HEK293 (cell line): ENCODE results near the gene PKM.

Experiments used
- BCL11B ChIP-seq: fragments of 450-650 bp; formaldehyde crosslinking; IDR thresholded peaks from 2 replicates; pipeline ENCODE4 v1.5.1; 2016; ENCODE audit warnings: low read depth, missing biosample characterization, missing genetic modification characterization
- GLI4 ChIP-seq: fragments of 450-650 bp; formaldehyde crosslinking; IDR thresholded peaks from 2 replicates; pipeline ENCODE4 v1.5.1; 2016; ENCODE audit warnings: missing biosample characterization, missing genetic modification characterization
- KLF16 ChIP-seq: fragments of 450-650 bp; formaldehyde crosslinking; IDR thresholded peaks from 2 replicates; pipeline ENCODE4 v1.5.1; 2017; ENCODE audit warnings: missing biosample characterization, missing genetic modification characterization
- MEIS1 ChIP-seq: sonication (generic); formaldehyde crosslinking; IDR thresholded peaks from 2 replicates; pipeline ENCODE4 v1.8.1; 2022; ENCODE audit warnings: missing genetic modification reagents, mild to moderate bottlenecking, borderline replicate concordance
- OVOL3 ChIP-seq: fragments of 450-650 bp; formaldehyde crosslinking; IDR thresholded peaks from 2 replicates; pipeline ENCODE4 v1.5.1; 2016; ENCODE audit warnings: missing biosample characterization, missing genetic modification characterization
- SCRT2 ChIP-seq: fragments of 450-650 bp; formaldehyde crosslinking; IDR thresholded peaks from 2 replicates; pipeline ENCODE4 v1.5.1; 2016; ENCODE audit warnings: missing biosample characterization, missing genetic modification characterization
- SETDB1 ChIP-seq: IDR thresholded peaks from one replicate; pipeline ENCODE4 v1.6.1; 2017; ENCODE audit warnings: mild to moderate bottlenecking, low read length, moderate library complexity, mixed read lengths; ENCODE audit not compliant: insufficient read length
- TRIM28 ChIP-seq: IDR thresholded peaks from 2 replicates; pipeline ENCODE4 v1.6.1; 2011; ENCODE audit warnings: low read length, control low read depth, borderline replicate concordance
- WT1 ChIP-seq: fragments of 450-650 bp; formaldehyde crosslinking; IDR thresholded peaks from 2 replicates; pipeline ENCODE4 v1.5.1; 2016; ENCODE audit warnings: missing biosample characterization, missing genetic modification characterization
- ZBTB17 ChIP-seq: fragments of 450-650 bp; formaldehyde crosslinking; IDR thresholded peaks from 2 replicates; pipeline ENCODE4 v1.5.1; 2016; ENCODE audit warnings: missing biosample characterization, missing genetic modification characterization
- ZBTB48 ChIP-seq: fragments of 450-650 bp; formaldehyde crosslinking; IDR thresholded peaks from 2 replicates; pipeline ENCODE4 v1.5.1; 2016; ENCODE audit warnings: missing biosample characterization, missing genetic modification characterization
- ZBTB7A ChIP-seq: fragments of 450-650 bp; formaldehyde crosslinking; IDR thresholded peaks from 2 replicates; pipeline ENCODE4 v1.5.1; 2016; ENCODE audit warnings: low read depth, missing biosample characterization, missing genetic modification characterization
- ZEB2 ChIP-seq: fragments of 450-650 bp; formaldehyde crosslinking; IDR thresholded peaks from 2 replicates; pipeline ENCODE4 v1.5.1; 2016; ENCODE audit warnings: missing biosample characterization, missing genetic modification characterization
- ZFP69B ChIP-seq: fragments of 450-650 bp; formaldehyde crosslinking; IDR thresholded peaks from 2 replicates; pipeline ENCODE4 v1.5.1; 2016; ENCODE audit warnings: missing biosample characterization, missing genetic modification characterization
- ZNF157 ChIP-seq: fragments of 450-650 bp; formaldehyde crosslinking; IDR thresholded peaks from 2 replicates; pipeline ENCODE4 v1.5.1; 2016; ENCODE audit warnings: missing biosample characterization, missing genetic modification characterization
- ZNF169 ChIP-seq: fragments of 450-650 bp; formaldehyde crosslinking; IDR thresholded peaks from 2 replicates; pipeline ENCODE4 v1.5.1; 2016; ENCODE audit warnings: missing biosample characterization, missing genetic modification characterization
- ZNF274 ChIP-seq, 2 experiments: fragments of 200-500 bp in 1 of 2; fragments of 450-650 bp in 1 of 2; sonication (Bioruptor generic) in 1 of 2; formaldehyde crosslinking in 1 of 2; IDR thresholded peaks; 2 replicates each; pipeline versions ENCODE4 v1.5.1 to v1.6.1; 2014 to 2016; ENCODE audit warnings: borderline replicate concordance in 1 of 2, inconsistent platforms in 1 of 2, low read length in 1 of 2, missing biosample characterization in 1 of 2, missing genetic modification characterization in 1 of 2
- ZNF302 ChIP-seq: fragments of 450-650 bp; formaldehyde crosslinking; IDR thresholded peaks from 2 replicates; pipeline ENCODE4 v1.5.1; 2016; ENCODE audit warnings: missing biosample characterization, missing genetic modification characterization, low read depth
- ZNF37A ChIP-seq: fragments of 450-650 bp; IDR thresholded peaks from 2 replicates; pipeline ENCODE4 v1.5.1; 2018; ENCODE audit warnings: missing biosample characterization, missing genetic modification characterization
- ZNF394 ChIP-seq: fragments of 450-650 bp; formaldehyde crosslinking; IDR thresholded peaks from 2 replicates; pipeline ENCODE4 v1.5.1; 2016; ENCODE audit warnings: missing biosample characterization, missing genetic modification characterization, mild to moderate bottlenecking, moderate library complexity, borderline replicate concordance
- ZNF404 ChIP-seq: fragments of 450-650 bp; formaldehyde crosslinking; IDR thresholded peaks from 2 replicates; pipeline ENCODE4 v1.5.1; 2017; ENCODE audit warnings: missing biosample characterization, missing genetic modification characterization
- ZNF416 ChIP-seq: fragments of 450-650 bp; formaldehyde crosslinking; IDR thresholded peaks from 2 replicates; pipeline ENCODE4 v1.5.1; 2016; ENCODE audit warnings: missing biosample characterization, missing genetic modification characterization
- ZNF48 ChIP-seq: fragments of 450-650 bp; formaldehyde crosslinking; IDR thresholded peaks from 2 replicates; pipeline ENCODE4 v1.5.1; 2016; ENCODE audit warnings: missing biosample characterization, missing genetic modification characterization
- ZNF549 ChIP-seq: fragments of 450-650 bp; IDR thresholded peaks from 2 replicates; pipeline ENCODE4 v1.5.1; 2018; ENCODE audit warnings: missing biosample characterization, missing genetic modification characterization, mild to moderate bottlenecking, inconsistent platforms, moderate library complexity
- ZNF626 ChIP-seq: fragments of 450-650 bp; sonication (Bioruptor Pico); formaldehyde crosslinking; IDR thresholded peaks from 2 replicates; pipeline ENCODE4 v1.5.1; 2018; ENCODE audit warnings: missing biosample characterization, missing genetic modification characterization, inconsistent platforms
- ZNF768 ChIP-seq: fragments of 450-650 bp; formaldehyde crosslinking; IDR thresholded peaks from 2 replicates; pipeline ENCODE4 v1.5.1; 2018; ENCODE audit warnings: missing biosample characterization, mild to moderate bottlenecking, missing genetic modification characterization
- ZNF785 ChIP-seq: fragments of 450-650 bp; formaldehyde crosslinking; IDR thresholded peaks from 2 replicates; pipeline ENCODE4 v1.5.1; 2016; ENCODE audit warnings: missing biosample characterization, missing genetic modification characterization
- ZSCAN16 ChIP-seq: fragments of 450-650 bp; formaldehyde crosslinking; IDR thresholded peaks from 2 replicates; pipeline ENCODE4 v1.5.1; 2016; ENCODE audit warnings: missing biosample characterization, missing genetic modification characterization
- TF ChIP-seq, protein P1 (sequence below): fragments of 450-650 bp; formaldehyde crosslinking; IDR thresholded peaks from 2 replicates; pipeline ENCODE4 v1.5.1; 2016; ENCODE audit warnings: missing biosample characterization, missing genetic modification characterization
- TF ChIP-seq, protein P2 (sequence below): fragments of 450-650 bp; formaldehyde crosslinking; IDR thresholded peaks from 2 replicates; pipeline ENCODE4 v1.5.1; 2016; ENCODE audit warnings: missing biosample characterization, missing genetic modification characterization
- TF ChIP-seq, protein P3 (sequence below): fragments of 450-650 bp; formaldehyde crosslinking; IDR thresholded peaks from 2 replicates; pipeline ENCODE4 v1.5.1; 2016; ENCODE audit warnings: missing biosample characterization, missing genetic modification characterization
- TF ChIP-seq, protein P4 (sequence below): fragments of 450-650 bp; formaldehyde crosslinking; IDR thresholded peaks from 2 replicates; pipeline ENCODE4 v1.5.1; 2016; ENCODE audit warnings: missing biosample characterization, missing genetic modification characterization
- TF ChIP-seq, protein P5 (sequence below): fragments of 450-650 bp; formaldehyde crosslinking; IDR thresholded peaks from 2 replicates; pipeline ENCODE4 v1.5.1; 2016; ENCODE audit warnings: missing biosample characterization, missing genetic modification characterization

PKM gene

DNA sequence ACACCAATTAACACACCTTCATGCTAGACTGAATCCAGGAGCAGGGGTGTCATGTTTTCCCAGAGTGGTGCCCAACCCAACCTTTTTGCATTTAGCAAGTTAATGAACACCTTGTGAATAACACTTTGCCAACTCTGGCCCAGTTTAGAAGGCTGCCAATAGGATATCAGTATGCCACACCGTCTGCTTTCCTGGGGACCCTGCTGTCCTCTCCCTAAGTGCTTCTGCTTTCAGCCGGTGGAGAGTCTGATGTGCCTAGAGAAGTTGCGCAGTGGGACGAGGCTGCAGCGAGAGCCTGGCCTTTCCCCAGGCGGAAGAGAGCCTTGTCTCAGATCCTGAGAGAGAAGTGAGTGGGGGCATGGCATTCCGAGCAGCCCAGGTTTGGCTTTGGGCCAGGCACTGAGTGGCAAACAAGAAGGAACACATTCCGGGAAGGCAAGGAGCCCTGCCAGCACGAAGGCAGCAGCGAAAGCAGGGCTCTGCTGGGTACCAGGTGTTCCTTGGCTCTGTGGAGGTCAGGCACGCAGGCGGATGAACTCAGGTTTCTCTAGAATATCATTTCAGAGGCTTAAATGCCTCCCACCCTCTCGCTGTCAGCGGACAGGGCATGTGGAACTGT lies 75.9 kb downstream of the PKM start (continued):
- no peak for TF ChIP-seq ZNF768
- TF ChIP-seq ZNF626: no peak
- TF ChIP-seq KLF16: no peak
- TF ChIP-seq, protein P1, sequence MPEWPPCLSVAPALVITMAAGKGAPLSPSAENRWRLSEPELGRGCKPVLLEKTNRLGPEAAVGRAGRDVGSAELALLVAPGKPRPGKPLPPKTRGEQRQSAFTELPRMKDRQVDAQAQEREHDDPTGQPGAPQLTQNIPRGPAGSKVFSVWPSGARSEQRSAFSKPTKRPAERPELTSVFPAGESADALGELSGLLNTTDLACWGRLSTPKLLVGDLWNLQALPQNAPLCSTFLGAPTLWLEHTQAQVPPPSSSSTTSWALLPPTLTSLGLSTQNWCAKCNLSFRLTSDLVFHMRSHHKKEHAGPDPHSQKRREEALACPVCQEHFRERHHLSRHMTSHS: no peak
- no peak for TF ChIP-seq SCRT2 (tag by site-specific recombination)
- TF ChIP-seq WT1 (tag by site-specific recombination): no peak
- TF ChIP-seq ZNF404: 0 out of 2 replicates have a peak, but pooled peaks have one; percentile 26
- no peak for TF ChIP-seq ZEB2
- TF ChIP-seq MEIS1 (CRISPR knock-in tag): no peak
- TF ChIP-seq ZNF394 (tag by site-specific recombination): no peak
- TF ChIP-seq, protein P2, sequence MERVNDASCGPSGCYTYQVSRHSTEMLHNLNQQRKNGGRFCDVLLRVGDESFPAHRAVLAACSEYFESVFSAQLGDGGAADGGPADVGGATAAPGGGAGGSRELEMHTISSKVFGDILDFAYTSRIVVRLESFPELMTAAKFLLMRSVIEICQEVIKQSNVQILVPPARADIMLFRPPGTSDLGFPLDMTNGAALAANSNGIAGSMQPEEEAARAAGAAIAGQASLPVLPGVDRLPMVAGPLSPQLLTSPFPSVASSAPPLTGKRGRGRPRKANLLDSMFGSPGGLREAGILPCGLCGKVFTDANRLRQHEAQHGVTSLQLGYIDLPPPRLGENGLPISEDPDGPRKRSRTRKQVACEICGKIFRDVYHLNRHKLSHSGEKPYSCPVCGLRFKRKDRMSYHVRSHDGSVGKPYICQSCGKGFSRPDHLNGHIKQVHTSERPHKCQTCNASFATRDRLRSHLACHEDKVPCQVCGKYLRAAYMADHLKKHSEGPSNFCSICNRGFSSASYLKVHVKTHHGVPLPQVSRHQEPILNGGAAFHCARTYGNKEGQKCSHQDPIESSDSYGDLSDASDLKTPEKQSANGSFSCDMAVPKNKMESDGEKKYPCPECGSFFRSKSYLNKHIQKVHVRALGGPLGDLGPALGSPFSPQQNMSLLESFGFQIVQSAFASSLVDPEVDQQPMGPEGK: peak; percentile 36; the same call in 1 of the 2 replicates
- peak; percentile 71; the same call in 1 of the 2 replicates for TF ChIP-seq ZBTB48 (tag by site-specific recombination)
- no peak for TF ChIP-seq ZNF302 (tag by site-specific recombination)
- TF ChIP-seq OVOL3 (tag by site-specific recombination): no peak
- TF ChIP-seq ZSCAN16 (tag by site-specific recombination): no peak
- TF ChIP-seq, protein P3, sequence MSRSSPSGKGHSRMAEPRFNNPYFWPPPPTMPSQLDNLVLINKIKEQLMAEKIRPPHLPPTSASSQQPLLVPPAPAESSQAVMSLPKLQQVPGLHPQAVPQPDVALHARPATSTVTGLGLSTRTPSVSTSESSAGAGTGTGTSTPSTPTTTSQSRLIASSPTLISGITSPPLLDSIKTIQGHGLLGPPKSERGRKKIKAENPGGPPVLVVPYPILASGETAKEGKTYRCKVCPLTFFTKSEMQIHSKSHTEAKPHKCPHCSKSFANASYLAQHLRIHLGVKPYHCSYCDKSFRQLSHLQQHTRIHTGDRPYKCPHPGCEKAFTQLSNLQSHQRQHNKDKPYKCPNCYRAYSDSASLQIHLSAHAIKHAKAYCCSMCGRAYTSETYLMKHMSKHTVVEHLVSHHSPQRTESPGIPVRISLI (tag by site-specific recombination): no peak
- TF ChIP-seq ZNF785 (tag by site-specific recombination): no peak
- no peak for TF ChIP-seq SETDB1
- no peak for TF ChIP-seq ZNF169 (tag by site-specific recombination)
- no peak for TF ChIP-seq ZNF416 (tag by site-specific recombination)
- no peak for TF ChIP-seq BCL11B (tag by site-specific recombination)
- no peak for TF ChIP-seq ZNF48 (tag by site-specific recombination)
- TF ChIP-seq ZBTB7A (tag by site-specific recombination): no peak
- TF ChIP-seq ZNF37A: no peak
- no peak for TF ChIP-seq ZNF549
- no peak for TF ChIP-seq TRIM28
- TF ChIP-seq, protein P4, sequence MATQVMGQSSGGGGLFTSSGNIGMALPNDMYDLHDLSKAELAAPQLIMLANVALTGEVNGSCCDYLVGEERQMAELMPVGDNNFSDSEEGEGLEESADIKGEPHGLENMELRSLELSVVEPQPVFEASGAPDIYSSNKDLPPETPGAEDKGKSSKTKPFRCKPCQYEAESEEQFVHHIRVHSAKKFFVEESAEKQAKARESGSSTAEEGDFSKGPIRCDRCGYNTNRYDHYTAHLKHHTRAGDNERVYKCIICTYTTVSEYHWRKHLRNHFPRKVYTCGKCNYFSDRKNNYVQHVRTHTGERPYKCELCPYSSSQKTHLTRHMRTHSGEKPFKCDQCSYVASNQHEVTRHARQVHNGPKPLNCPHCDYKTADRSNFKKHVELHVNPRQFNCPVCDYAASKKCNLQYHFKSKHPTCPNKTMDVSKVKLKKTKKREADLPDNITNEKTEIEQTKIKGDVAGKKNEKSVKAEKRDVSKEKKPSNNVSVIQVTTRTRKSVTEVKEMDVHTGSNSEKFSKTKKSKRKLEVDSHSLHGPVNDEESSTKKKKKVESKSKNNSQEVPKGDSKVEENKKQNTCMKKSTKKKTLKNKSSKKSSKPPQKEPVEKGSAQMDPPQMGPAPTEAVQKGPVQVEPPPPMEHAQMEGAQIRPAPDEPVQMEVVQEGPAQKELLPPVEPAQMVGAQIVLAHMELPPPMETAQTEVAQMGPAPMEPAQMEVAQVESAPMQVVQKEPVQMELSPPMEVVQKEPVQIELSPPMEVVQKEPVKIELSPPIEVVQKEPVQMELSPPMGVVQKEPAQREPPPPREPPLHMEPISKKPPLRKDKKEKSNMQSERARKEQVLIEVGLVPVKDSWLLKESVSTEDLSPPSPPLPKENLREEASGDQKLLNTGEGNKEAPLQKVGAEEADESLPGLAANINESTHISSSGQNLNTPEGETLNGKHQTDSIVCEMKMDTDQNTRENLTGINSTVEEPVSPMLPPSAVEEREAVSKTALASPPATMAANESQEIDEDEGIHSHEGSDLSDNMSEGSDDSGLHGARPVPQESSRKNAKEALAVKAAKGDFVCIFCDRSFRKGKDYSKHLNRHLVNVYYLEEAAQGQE (tag by site-specific recombination): no peak
- 0 out of 2 replicates have a peak, but pooled peaks have one; percentile 32 for TF ChIP-seq GLI4 (tag by site-specific recombination)
- TF ChIP-seq ZFP69B (tag by site-specific recombination): no peak
- TF ChIP-seq ZBTB17 (tag by site-specific recombination): peak; percentile 82
- TF ChIP-seq, protein P5, sequence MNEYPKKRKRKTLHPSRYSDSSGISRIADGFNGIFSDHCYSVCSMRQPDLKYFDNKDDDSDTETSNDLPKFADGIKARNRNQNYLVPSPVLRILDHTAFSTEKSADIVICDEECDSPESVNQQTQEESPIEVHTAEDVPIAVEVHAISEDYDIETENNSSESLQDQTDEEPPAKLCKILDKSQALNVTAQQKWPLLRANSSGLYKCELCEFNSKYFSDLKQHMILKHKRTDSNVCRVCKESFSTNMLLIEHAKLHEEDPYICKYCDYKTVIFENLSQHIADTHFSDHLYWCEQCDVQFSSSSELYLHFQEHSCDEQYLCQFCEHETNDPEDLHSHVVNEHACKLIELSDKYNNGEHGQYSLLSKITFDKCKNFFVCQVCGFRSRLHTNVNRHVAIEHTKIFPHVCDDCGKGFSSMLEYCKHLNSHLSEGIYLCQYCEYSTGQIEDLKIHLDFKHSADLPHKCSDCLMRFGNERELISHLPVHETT (tag by site-specific recombination): no peak
- TF ChIP-seq ZNF274 (IDR thresholded peaks at IDR 0.05; ENCODE audit: low read length): no peak
- TF ChIP-seq ZNF274 (tag by site-specific recombination; IDR thresholded peaks at IDR 0.05; ENCODE audit: borderline replicate concordance): no peak
- no peak for TF ChIP-seq ZNF157 (tag by site-specific recombination)
